ENCODE measurements around the gene YRDC.

YRDC gene

DNA sequence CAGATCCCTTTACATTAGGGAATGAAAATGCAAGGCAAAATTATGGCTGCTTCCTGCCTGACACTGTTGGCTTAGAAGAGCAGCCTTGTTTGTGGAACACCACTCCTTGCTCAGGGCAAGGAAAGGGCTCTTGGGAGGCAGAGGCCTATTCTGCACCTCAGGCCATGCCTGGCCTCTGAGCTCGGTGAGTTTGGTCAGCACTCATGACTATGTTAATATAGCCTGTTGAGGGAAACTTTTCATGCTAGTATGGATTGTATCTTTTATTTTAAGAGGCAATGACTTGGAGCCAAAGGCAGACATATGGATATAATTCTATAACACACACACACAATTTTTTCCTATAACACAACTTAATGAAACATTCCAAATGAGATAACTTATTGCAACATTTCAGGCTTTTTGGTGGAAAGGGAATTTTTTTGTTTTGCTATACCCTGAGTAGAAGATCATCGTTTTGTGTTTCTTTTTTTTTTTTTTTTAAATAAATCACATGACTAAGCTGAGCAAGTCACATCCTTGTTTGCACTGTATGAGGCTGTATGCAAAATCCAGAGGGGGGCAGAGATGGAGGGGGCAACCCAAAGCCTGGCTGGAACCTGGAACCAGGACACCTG, 5.6 kb upstream of the YRDC start:
- no peak for DNase-seq (ENCODE audit: low read depth, low spot score)
- in situ Hi-C loops (cut with HindIII; ENCODE audit: low sequenced_read_pairs): no loop called here
- H3K4me3 ChIP-seq (ENCODE audit: low read depth, low read length): no peak overlapping the region
- TF ChIP-seq, protein P1, sequence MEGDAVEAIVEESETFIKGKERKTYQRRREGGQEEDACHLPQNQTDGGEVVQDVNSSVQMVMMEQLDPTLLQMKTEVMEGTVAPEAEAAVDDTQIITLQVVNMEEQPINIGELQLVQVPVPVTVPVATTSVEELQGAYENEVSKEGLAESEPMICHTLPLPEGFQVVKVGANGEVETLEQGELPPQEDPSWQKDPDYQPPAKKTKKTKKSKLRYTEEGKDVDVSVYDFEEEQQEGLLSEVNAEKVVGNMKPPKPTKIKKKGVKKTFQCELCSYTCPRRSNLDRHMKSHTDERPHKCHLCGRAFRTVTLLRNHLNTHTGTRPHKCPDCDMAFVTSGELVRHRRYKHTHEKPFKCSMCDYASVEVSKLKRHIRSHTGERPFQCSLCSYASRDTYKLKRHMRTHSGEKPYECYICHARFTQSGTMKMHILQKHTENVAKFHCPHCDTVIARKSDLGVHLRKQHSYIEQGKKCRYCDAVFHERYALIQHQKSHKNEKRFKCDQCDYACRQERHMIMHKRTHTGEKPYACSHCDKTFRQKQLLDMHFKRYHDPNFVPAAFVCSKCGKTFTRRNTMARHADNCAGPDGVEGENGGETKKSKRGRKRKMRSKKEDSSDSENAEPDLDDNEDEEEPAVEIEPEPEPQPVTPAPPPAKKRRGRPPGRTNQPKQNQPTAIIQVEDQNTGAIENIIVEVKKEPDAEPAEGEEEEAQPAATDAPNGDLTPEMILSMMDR (IDR thresholded peaks at IDR 0.05; ENCODE audit: low read depth, low read length): no peak

DNA sequence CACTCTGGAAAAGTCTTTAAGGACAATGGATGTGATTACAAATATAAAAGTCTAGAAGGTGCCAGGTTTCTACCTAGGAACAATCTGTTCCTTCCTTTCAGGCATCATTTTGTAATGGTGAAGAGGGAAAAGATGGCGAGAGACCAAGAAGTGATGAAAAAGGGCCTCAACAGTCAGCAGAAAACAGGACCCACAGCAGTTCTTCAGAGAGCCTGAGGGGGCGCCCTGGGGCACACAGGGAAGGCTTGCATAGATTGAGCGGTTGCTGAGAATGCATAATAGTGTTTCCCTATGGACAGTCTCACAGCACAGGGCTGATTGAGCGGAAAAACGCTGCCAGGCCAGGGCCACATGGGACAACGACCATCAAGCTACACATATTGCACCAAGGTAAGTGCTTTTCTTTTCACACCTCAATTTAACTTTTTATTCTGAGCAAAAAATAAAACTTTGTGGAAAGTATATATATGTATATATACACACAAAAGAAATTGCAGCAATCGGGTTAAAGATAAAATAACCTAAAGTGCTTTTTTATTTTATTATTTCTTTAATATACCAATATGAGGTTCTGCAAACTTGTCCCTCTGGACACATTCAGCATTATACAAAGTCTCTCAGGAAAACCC, 3.1 kb upstream of the YRDC start:
- no peak overlapping the region for H3K4me3 ChIP-seq (ENCODE audit: low read depth, low read length)
- DNase-seq (ENCODE audit: low read depth, low spot score): peak; percentile 78
- TF ChIP-seq, protein P1 (IDR thresholded peaks at IDR 0.05; ENCODE audit: low read depth, low read length): peak; percentile 96
- in situ Hi-C loops (cut with HindIII; ENCODE audit: low sequenced_read_pairs): no loop called here

DNA sequence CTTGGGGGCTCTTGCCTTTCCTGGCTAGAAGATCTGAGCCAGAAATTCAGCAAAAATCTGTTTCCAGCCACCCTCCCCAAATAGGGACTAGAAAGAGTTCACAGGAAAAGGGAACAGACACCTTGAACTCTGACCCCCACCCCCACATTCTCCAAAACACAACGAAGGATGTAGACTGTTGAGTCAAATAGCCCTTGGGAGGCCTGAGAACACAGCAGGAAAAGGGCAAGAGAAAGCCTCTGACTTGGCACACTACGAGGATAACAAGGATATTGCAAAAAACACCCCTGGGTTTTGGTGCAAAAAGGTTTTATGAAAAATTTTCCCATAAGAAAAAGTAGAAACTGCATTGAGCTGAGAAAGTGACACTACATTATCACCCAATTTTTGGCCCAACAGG, 1.9 kb upstream of the YRDC start:
- DNase-seq (ENCODE audit: low read depth, low spot score): peak; percentile 9
- H3K4me3 ChIP-seq (ENCODE audit: low read depth, low read length): no peak overlapping the region
- in situ Hi-C loops (cut with HindIII; ENCODE audit: low sequenced_read_pairs): no loop called here
- TF ChIP-seq, protein P1 (IDR thresholded peaks at IDR 0.05; ENCODE audit: low read depth, low read length): no peak

DNA sequence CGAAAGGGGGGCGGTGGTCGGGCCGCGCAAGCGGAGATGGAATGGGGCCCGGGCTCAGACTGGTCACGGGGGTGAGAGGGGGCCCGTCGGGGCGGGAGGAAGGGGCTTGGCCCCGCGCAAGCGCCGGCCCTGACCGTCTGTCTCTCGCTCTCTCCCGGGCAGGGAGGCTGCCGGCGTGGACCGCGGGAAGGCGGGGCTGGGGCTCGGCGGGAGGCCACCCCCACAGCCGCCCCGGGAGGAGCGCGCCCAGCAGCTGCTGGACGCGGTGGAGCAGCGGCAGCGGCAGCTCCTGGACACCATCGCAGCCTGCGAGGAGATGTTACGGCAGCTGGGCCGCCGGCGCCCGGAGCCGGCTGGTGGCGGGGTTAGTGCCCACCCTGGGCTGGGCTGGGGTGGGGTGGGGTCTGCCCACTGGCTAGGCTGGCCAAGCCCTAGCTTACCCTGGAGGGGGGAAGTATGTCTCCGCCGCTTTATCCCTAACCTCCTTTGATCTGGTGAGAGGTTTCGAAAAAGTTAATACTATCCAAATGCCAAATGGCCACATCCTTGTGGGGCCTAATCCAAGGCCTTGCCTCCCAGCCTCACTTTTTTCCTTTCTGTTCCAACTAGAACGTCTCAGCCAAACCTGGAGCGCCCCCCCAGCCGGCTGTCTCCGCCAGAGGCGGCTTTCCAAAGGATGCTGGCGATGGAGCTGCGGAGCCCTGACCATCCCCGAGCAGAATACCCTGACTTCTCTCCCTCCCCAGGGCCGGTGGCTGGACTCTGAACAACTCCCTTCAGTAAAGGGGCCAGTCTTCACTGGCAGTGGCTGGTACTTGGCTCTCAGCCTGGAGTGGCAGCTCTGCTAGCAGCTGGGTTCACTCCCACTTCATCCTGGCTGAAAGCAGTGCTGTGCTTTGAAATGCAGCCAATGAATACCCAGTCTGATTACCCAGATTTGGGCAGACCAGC, 636 bp upstream of the YRDC start:
- DNase-seq (ENCODE audit: low read depth, low spot score): peak; percentile 83
- in situ Hi-C loops (cut with HindIII; ENCODE audit: low sequenced_read_pairs): no loop called here
- TF ChIP-seq, protein P1 (IDR thresholded peaks at IDR 0.05; ENCODE audit: low read depth, low read length): no peak
- H3K4me3 ChIP-seq (ENCODE audit: low read depth, low read length): peak overlapping the region; percentile 85

DNA sequence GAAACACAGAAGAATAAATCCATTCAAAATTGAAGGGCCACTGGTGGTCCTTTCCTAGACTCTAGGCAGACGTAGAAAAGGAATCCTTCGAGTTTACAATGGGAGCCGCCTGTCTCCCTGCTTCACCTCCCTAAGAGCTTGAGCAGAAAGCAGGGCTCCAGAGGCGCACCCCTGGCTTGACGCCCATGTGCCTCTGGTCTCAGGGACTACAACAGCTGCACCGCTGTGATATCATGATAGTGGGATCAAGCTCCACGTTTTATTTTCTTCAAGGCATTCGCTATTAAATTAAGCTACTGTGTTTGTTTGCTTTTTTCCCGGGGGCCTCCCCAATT, 821 bp downstream of the YRDC start:
- H3K4me3 ChIP-seq (ENCODE audit: low read depth, low read length): peak overlapping the region; percentile 85
- TF ChIP-seq, protein P1 (IDR thresholded peaks at IDR 0.05; ENCODE audit: low read depth, low read length): no peak
- DNase-seq (ENCODE audit: low read depth, low spot score): no peak
- in situ Hi-C loops (cut with HindIII; ENCODE audit: low sequenced_read_pairs): no loop called here

DNA sequence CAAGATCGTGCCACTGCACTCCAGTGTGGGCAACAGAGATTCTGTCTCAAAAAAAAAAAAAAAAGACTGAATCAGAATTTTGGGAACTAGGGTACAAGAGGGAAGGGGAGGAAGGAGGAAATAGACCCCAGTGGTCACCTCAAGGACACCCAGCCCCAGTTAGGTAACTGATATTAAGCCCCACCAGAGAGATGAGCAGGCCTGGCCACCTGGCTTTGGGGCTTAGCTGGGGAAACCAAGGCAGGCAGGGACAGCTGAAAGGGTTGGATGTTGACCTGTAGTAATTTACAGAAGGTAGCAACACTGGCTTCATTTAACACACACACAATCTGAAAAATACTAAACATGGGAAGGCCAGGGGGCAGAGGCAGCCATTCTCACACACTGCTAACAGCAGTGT, 5.6 kb downstream of the YRDC start:
- DNase-seq (ENCODE audit: low read depth, low spot score): no peak
- TF ChIP-seq, protein P1 (IDR thresholded peaks at IDR 0.05; ENCODE audit: low read depth, low read length): no peak

More for the DNA sequence above, 5.6 kb downstream of the YRDC start:
- in situ Hi-C loops (cut with HindIII; ENCODE audit: low sequenced_read_pairs): no loop called here
- no peak overlapping the region for H3K4me3 ChIP-seq (ENCODE audit: low read depth, low read length)
